Dermis lymphatic vessel endothelial cell (primary cell): ENCODE data around the gene ARG1. TPM values are rescaled to one million over a fixed set of nuclear protein-coding genes. Genes with fewer than 3 reads are reported as not detected.

Experiments used
- total RNA-seq: library from RNA; depleted of rRNA; stranded (reverse); fragments of >200 nt; gene quantifications from 2 replicates; pipeline ENCODE4 v1.2.1, GENCODE V29; 2014

Gene ARG1
- 0.43 TPM in 1 of 2 replicates, not detected in the other for total RNA-seq

GRCh38 chr6:131572686-131573415, at the start of gene ARG1:
ARG1 (plus strand) TSS chr6:131573226; CDS start chr6:131573283, 57 bp downstream.

GRCh38 chr6:131627724-131628682, 55.0 kb downstream of the ARG1 start, which contains the start of gene MED23:
MED23 (minus strand) TSS chr6:131628242; CDS start chr6:131628049, 193 bp downstream.

Other genes starting within 250 kb of the ARG1 start
- 37.4 and 45.6 TPM in 2 replicates for gene MED23, start 55.0 kb downstream of the ARG1 start, total RNA-seq
- gene ENPP3, start 64.1 kb downstream of the ARG1 start, total RNA-seq: 0.34 and 0.76 TPM in 2 replicates
- gene OR2A4, start 128.2 kb downstream of the ARG1 start, total RNA-seq: not detected in 2 replicates
- gene CTAGE9, start 137.8 kb downstream of the ARG1 start, total RNA-seq: not detected in 2 replicates
- gene ENPP1, start 234.8 kb downstream of the ARG1 start, total RNA-seq: 0.43 and 0.54 TPM in 2 replicates